Endodermal cell (in vitro differentiated cells): ENCODE results near the gene CSAD. TPM values are rescaled to one million over a fixed set of nuclear protein-coding genes. Genes with fewer than 3 reads are reported as not detected.

ENCODE experiments used
- DNase-seq: peaks from one replicate; pipeline ENCODE4 v3.0.0-alpha.2; 2017
- H3K27ac ChIP-seq: 2 replicates; pipeline ENCODE4 v1.5.1; 2013; ENCODE audit warnings: mild to moderate bottlenecking, low read depth, low read length, moderate library complexity
- H3K27me3 ChIP-seq: 2 replicates; pipeline ENCODE4 v1.6.1; 2013; ENCODE audit warnings: mild to moderate bottlenecking, low read length, moderate library complexity; ENCODE audit not compliant: insufficient read depth, control insufficient read depth, poor library complexity, severe bottlenecking
- H3K36me3 ChIP-seq: 2 replicates; pipeline ENCODE4 v1.7.0; 2013; ENCODE audit warnings: mild to moderate bottlenecking, low read length, moderate library complexity; ENCODE audit not compliant: control insufficient read depth, insufficient read depth
- H3K4me1 ChIP-seq: one replicate; pipeline ENCODE4 v1.7.0; 2013; ENCODE audit warnings: low read length; ENCODE audit not compliant: control insufficient read depth, insufficient read depth
- H3K4me3 ChIP-seq: 2 replicates; pipeline ENCODE4 v1.5.1; 2013; ENCODE audit warnings: mild to moderate bottlenecking, low read length, moderate library complexity
- H3K9ac ChIP-seq: 2 replicates; pipeline ENCODE4 v1.6.1; 2013; ENCODE audit warnings: mild to moderate bottlenecking, low read length, moderate library complexity; ENCODE audit not compliant: poor library complexity, severe bottlenecking; ENCODE audit errors: extremely low read depth
- H3K9me3 ChIP-seq: 2 replicates; pipeline ENCODE4 v1.6.1; 2013; ENCODE audit warnings: mild to moderate bottlenecking, low read length, moderate library complexity; ENCODE audit not compliant: control insufficient read depth
- H3K27ac Mint-ChIP-seq: 2 replicates; pipeline ENCODE4 v1.8.0; 2020; ENCODE audit warnings: mixed read lengths
- H3K27me3 Mint-ChIP-seq: 2 replicates; pipeline ENCODE4 v1.8.0; 2021; ENCODE audit warnings: mild to moderate bottlenecking, mixed read lengths; ENCODE audit not compliant: insufficient read depth
- H3K36me3 Mint-ChIP-seq: 2 replicates; pipeline ENCODE4 v1.8.0; 2020; ENCODE audit warnings: low read depth, mixed read lengths
- H3K4me1 Mint-ChIP-seq: 2 replicates; pipeline ENCODE4 v1.8.0; 2020; ENCODE audit warnings: mixed read lengths
- H3K4me3 Mint-ChIP-seq: 2 replicates; pipeline ENCODE4 v1.8.0; 2020; ENCODE audit warnings: mild to moderate bottlenecking, moderate library complexity, mixed read lengths
- H3K9me3 Mint-ChIP-seq: 2 replicates; pipeline ENCODE4 v1.8.0; 2020; ENCODE audit warnings: mild to moderate bottlenecking, mixed read lengths
- CTCF ChIP-seq: fragments of 200-600 bp; sonication (generic); conservative IDR thresholded peaks from 2 replicates; pipeline ENCODE4 v1.5.0; 2021; ENCODE audit warnings: antibody characterized with exemption, mild to moderate bottlenecking
- WGBS, 2 experiments: methylation state at CpG; one replicate each; pipeline versions ENCODE4 v1.1.5 to v1.1.7; 2013; ENCODE audit warnings: missing lambda C conversion rate in 2 of 2, mixed read lengths in 1 of 2; ENCODE audit not compliant: insufficient coverage in 1 of 2, insufficient read length in 1 of 2; 5-methylcytosine and 5-hydroxymethylcytosine counted together
- total RNA-seq, 2 donors: library from RNA; stranded (reverse); fragmentation: NEBNext Ultra II Directional in 1 of 2; extraction: Animal tissue kit (Norgen Biotek cat#: 25700) in 1 of 2; gene quantifications; 2 replicates in 1 of 2; 3 replicates in 1 of 2; pipeline ENCODE4 v1.2.1, GENCODE V29; 2021

CSAD gene
- total RNA-seq, 2 donors from 2014 or later: 24.9 to 38.2 TPM

- Histone ChIP-seq H3K4me3 (no peak overlapping the region), H3K27ac (no peak overlapping the region), H3K9me3 (no peaks in the 10 kb centered on the region), H3K36me3 (no peaks in the 10 kb centered on the region), H3K27me3 (peaks cover 38% of the 10 kb centered on the region), H3K9ac (no peak overlapping the region), H3K4me1 (no peaks in the 10 kb centered on the region)
- no peaks in the 10 kb centered on the region for H3K36me3 Mint-ChIP-seq
- H3K4me1 Mint-ChIP-seq: no peaks in the 10 kb centered on the region
- H3K27ac Mint-ChIP-seq: no peak overlapping the region
- H3K27me3 Mint-ChIP-seq: peaks cover 87% of the 10 kb centered on the region
- DNase-seq: no peak
- no peak for TF ChIP-seq CTCF
- no peaks in the 10 kb centered on the region for H3K9me3 Mint-ChIP-seq
- WGBS, 2 experiments: 93 to 96% methylated on average over 3 to 5 of the region's 5 CpGs
- H3K4me3 Mint-ChIP-seq: no peak overlapping the region
Measured at GRCh38 chr12:53198486-53199110, 17.9 kb upstream of the CSAD start.

- no peaks in the 10 kb centered on the region for H3K9me3 ChIP-seq
- Mint-ChIP-seq H3K4me3 (no peak overlapping the region), H3K27ac (no peak overlapping the region), H3K27me3 (peaks cover 89% of the 10 kb centered on the region), H3K9me3 (no peaks in the 10 kb centered on the region), H3K36me3 (no peaks in the 10 kb centered on the region), H3K4me1 (no peaks in the 10 kb centered on the region)
- H3K27me3 ChIP-seq: peaks cover 38% of the 10 kb centered on the region
- no peaks in the 10 kb centered on the region for H3K4me1 ChIP-seq
- H3K36me3 ChIP-seq: no peaks in the 10 kb centered on the region
- H3K27ac ChIP-seq: no peak overlapping the region
- no peak overlapping the region for H3K4me3 ChIP-seq
- 90 to 96% methylated on average over 14 to 19 of the region's 19 CpGs for WGBS, 2 experiments
- no peak overlapping the region for H3K9ac ChIP-seq
- no peak for TF ChIP-seq CTCF
- DNase-seq: no peak
Measured at GRCh38 chr12:53197011-53197640, 16.4 kb upstream of the CSAD start.

GRCh38 chr12:53196486-53196885, 15.8 kb upstream of the CSAD start:
- Mint-ChIP-seq H3K27ac (no peak overlapping the region), H3K27me3 (peaks cover 83% of the 10 kb centered on the region), H3K4me1 (no peaks in the 10 kb centered on the region), H3K9me3 (no peaks in the 10 kb centered on the region), H3K36me3 (peaks cover 3% of the 10 kb centered on the region), H3K4me3 (no peak overlapping the region)
- no peak overlapping the region for H3K4me3 ChIP-seq
- DNase-seq: peak; percentile 65
- H3K36me3 ChIP-seq: no peaks in the 10 kb centered on the region
- H3K27me3 ChIP-seq: peaks cover 38% of the 10 kb centered on the region
- no peaks in the 10 kb centered on the region for H3K9me3 ChIP-seq
- TF ChIP-seq CTCF: no peak
- 92 to 94% methylated on average over 13 to 14 of the region's 14 CpGs for WGBS, 2 experiments
- no peaks in the 10 kb centered on the region for H3K4me1 ChIP-seq
- no peak overlapping the region for H3K9ac ChIP-seq
- H3K27ac ChIP-seq: no peak overlapping the region
